Skeletal muscle satellite cell (primary cell): ENCODE results near the gene ANKS1A.
A peak's percentile ranks its signal among the peaks of the same experiment; 100 is the strongest.

Experiments used
- H3K27me3 ChIP-seq: 2 replicates; pipeline ENCODE4 v1.7.0; 2013; ENCODE audit warnings: low read length; ENCODE audit not compliant: control insufficient read depth, insufficient read depth
- H3K36me3 ChIP-seq: 2 replicates; pipeline ENCODE4 v1.7.0; 2013; ENCODE audit warnings: mild to moderate bottlenecking, control low read depth, low read length; ENCODE audit not compliant: insufficient read depth
- H3K4me1 ChIP-seq: 2 replicates; pipeline ENCODE4 v1.7.0; 2013; ENCODE audit warnings: low read length; ENCODE audit not compliant: control insufficient read depth, insufficient read depth
- H3K4me2 ChIP-seq: 2 replicates; pipeline ENCODE4 v1.7.0; 2013; ENCODE audit warnings: mild to moderate bottlenecking, low read length
- H3K4me3 ChIP-seq: 2 replicates; pipeline ENCODE4 v1.7.0; 2013; ENCODE audit warnings: low read length
- H3K9ac ChIP-seq: 2 replicates; pipeline ENCODE4 v1.7.0; 2013; ENCODE audit warnings: mild to moderate bottlenecking, low read depth, low read length, moderate library complexity
- H3K9me3 ChIP-seq: replicated peaks from 2 replicates; pipeline ENCODE4 v1.7.0; 2013; ENCODE audit warnings: mild to moderate bottlenecking, control low read depth, low read length

The ANKS1A gene

GRCh38 chr6:34906826-34907225 lies 17.8 kb downstream of the ANKS1A start:
- Histone ChIP-seq H3K9me3 (no peaks in the 10 kb centered on the region), H3K4me2 (no peak overlapping the region), H3K4me1 (no peaks in the 10 kb centered on the region), H3K9ac (no peak overlapping the region), H3K27me3 (no peaks in the 10 kb centered on the region), H3K36me3 (no peaks in the 10 kb centered on the region), H3K4me3 (no peak overlapping the region)

DNA sequence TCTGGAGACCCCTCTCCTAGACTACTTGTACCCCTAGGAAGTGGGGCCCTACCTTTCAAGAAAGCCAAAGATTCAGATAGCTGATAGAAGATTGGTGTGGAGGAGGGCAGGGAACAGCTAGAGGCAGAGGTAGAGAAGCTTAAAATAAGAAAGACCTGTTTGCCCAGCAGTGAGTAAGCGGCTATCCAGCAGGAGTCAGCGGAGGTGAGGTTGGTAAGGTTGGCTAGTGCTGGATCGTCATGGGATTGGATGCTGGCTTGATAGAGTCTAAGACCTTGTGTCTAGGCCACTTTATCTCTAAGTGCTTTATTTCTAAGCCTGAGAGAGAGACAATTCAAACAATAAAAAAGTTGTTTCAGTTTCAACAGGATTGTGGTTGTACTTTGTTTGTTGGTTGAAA lies 19.1 kb downstream of the ANKS1A start:
- Histone ChIP-seq H3K9ac (no peak overlapping the region), H3K27me3 (no peaks in the 10 kb centered on the region), H3K4me3 (no peak overlapping the region), H3K4me1 (peaks cover 12% of the 10 kb centered on the region), H3K4me2 (no peak overlapping the region), H3K36me3 (no peaks in the 10 kb centered on the region), H3K9me3 (no peaks in the 10 kb centered on the region)

GRCh38 chr6:34909320-34909883 lies 20.3 kb downstream of the ANKS1A start:
- H3K4me3 ChIP-seq, result no peak overlapping the region
- no peak overlapping the region for H3K9ac ChIP-seq
- H3K4me2 ChIP-seq, result no peak overlapping the region
- H3K9me3 ChIP-seq, result no peaks in the 10 kb centered on the region
- no peaks in the 10 kb centered on the region for H3K27me3 ChIP-seq
- H3K4me1 ChIP-seq, result peaks cover 17% of the 10 kb centered on the region
- H3K36me3 ChIP-seq, result no peaks in the 10 kb centered on the region

DNA sequence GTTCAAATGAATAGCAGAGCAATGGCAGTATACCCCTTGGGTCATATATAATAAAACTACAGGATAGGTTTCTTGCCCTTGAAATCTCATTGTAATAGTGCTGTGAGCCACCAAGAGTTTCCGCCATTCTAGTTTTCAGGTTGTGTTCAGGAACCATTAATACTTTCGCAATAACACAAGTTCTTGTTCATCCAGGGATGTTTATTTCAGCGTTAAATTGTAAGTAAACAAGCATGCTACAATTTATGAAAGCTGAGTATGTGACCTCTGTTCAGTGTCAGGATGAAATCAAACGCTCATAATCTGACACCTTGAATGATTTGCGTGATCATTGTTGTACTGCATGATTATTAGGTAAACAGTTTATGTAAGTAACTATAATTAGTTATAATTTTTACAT lies 22.8 kb downstream of the ANKS1A start:
- no peak overlapping the region for H3K4me2 ChIP-seq
- H3K4me3 ChIP-seq, result no peak overlapping the region
- H3K9me3 ChIP-seq, result no peaks in the 10 kb centered on the region
- no peak overlapping the region for H3K9ac ChIP-seq
- no peaks in the 10 kb centered on the region for H3K27me3 ChIP-seq
- peaks cover 28% of the 10 kb centered on the region for H3K4me1 ChIP-seq
- H3K36me3 ChIP-seq, result no peaks in the 10 kb centered on the region

DNA sequence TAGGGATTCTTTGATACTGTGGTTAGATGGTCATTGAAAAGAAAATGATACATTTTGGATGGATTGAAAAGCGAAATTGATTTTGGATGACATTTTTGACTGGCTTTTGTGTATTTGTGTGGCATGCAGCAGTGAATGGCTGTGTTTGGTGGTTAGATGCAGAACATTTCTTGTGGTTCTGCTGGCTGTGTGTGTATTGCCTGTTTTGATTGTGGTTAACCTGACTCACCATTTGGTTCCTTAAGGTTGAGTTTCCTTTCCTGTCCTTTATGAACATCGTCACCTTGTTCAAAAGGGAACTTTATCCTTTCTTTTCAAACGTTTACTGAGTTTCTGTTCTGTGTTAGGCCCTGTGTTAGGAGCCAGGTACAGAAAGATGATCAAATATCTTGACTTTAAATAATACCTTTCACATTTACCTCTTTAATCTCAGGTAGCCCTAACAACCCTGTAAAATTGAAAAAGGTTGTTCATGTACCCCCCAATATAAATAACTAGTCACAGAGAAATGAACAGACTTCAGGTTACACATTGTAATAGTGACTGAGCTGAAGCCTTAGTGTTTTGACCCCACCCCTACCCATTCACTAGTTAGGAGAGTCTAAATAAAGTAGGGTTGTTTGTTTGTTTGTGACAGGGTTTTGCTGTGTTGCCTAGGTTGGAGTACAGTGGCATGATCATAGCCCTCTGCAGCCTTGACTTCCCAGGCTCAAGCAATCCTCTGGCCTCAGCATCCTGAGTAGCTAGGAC lies 23.8 kb downstream of the ANKS1A start:
- no peak overlapping the region for H3K4me3 ChIP-seq
- H3K36me3 ChIP-seq, result no peaks in the 10 kb centered on the region
- H3K27me3 ChIP-seq, result no peaks in the 10 kb centered on the region
- peak overlapping the region; percentile 1 for H3K9ac ChIP-seq
- peak overlapping the region; percentile 43 for H3K4me2 ChIP-seq
- H3K4me1 ChIP-seq, result peaks cover 28% of the 10 kb centered on the region
- no peaks in the 10 kb centered on the region for H3K9me3 ChIP-seq

DNA sequence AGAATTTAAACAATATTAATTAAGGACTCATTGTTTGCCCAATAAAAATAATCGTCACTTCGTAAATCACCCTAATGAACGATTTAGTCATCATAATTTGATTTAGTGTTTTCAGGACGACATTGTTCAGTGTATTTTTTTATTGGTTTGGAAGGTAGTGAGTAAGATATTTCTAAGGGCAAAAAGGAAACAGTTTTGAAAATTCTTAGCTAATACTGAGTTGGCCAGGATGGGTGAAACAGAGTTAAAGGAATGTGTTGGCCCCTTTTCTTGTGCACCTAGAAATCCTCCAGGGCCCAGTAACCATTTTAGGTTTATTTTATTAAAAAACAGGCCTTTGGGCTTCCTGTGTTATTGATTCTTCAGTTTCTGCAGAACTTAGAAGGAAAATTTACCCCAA lies 25.3 kb downstream of the ANKS1A start:
- Histone ChIP-seq H3K36me3 (no peaks in the 10 kb centered on the region), H3K4me3 (no peak overlapping the region), H3K9ac (peak overlapping the region; percentile 9), H3K9me3 (no peaks in the 10 kb centered on the region), H3K27me3 (no peaks in the 10 kb centered on the region), H3K4me1 (peaks cover 31% of the 10 kb centered on the region), H3K4me2 (peak overlapping the region; percentile 43)

DNA sequence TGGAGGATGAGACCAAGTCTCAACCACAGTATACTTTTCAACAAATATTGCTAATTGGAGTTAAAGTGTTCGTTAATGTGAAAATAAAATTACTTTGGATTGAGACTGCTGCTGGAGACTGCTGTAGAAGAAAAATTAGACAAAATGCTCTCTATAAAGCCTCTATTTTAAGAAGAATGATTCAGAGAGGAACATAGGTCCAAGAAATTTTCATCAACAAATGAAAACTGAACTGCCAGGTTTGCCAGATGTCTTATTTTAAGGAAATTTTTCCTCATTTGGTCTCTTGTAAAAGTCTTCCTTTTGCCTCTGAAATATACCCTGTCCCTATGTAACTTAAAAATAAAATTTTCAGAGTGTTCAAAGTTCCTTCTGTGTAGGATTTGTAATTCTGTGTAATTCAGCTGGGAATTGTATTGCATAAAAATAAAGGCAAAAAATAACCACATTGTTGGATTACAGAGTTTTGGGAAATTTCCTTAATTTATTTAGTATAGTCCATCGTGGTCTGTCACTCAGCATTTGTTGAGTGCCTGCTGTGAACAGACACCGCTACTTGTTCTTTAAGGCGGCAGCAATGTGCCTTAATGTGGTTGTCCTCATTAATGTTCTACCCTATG lies 27.4 kb downstream of the ANKS1A start:
- no peak overlapping the region for H3K9ac ChIP-seq
- H3K4me2 ChIP-seq, result no peak overlapping the region
- H3K27me3 ChIP-seq, result no peaks in the 10 kb centered on the region
- H3K4me3 ChIP-seq, result no peak overlapping the region
- peaks cover 37% of the 10 kb centered on the region for H3K4me1 ChIP-seq
- H3K9me3 ChIP-seq, result no peaks in the 10 kb centered on the region
- no peaks in the 10 kb centered on the region for H3K36me3 ChIP-seq

GRCh38 chr6:34917626-34918285 lies 28.7 kb downstream of the ANKS1A start:
- peaks cover 35% of the 10 kb centered on the region for H3K4me1 ChIP-seq
- no peaks in the 10 kb centered on the region for H3K36me3 ChIP-seq
- H3K9ac ChIP-seq, result no peak overlapping the region
- no peak overlapping the region for H3K4me3 ChIP-seq
- no peak overlapping the region for H3K4me2 ChIP-seq
- H3K27me3 ChIP-seq, result no peaks in the 10 kb centered on the region
- H3K9me3 ChIP-seq, result no peaks in the 10 kb centered on the region

GRCh38 chr6:34919651-34920050 lies 30.6 kb downstream of the ANKS1A start:
- Histone ChIP-seq H3K27me3 (no peaks in the 10 kb centered on the region), H3K9ac (no peak overlapping the region), H3K4me2 (no peak overlapping the region), H3K4me3 (no peak overlapping the region), H3K9me3 (no peaks in the 10 kb centered on the region), H3K4me1 (peaks cover 24% of the 10 kb centered on the region), H3K36me3 (no peaks in the 10 kb centered on the region)

GRCh38 chr6:34920097-34920496 lies 31.0 kb downstream of the ANKS1A start:
- Histone ChIP-seq H3K9ac (no peak overlapping the region), H3K4me3 (no peak overlapping the region), H3K4me2 (no peak overlapping the region), H3K27me3 (no peaks in the 10 kb centered on the region), H3K9me3 (no peaks in the 10 kb centered on the region), H3K4me1 (peaks cover 19% of the 10 kb centered on the region), H3K36me3 (no peaks in the 10 kb centered on the region)

- no peaks in the 10 kb centered on the region for H3K36me3 ChIP-seq
- peaks cover 24% of the 10 kb centered on the region for H3K4me1 ChIP-seq
- H3K27me3 ChIP-seq, result no peaks in the 10 kb centered on the region
Measured at GRCh38 chr6:34922177-34922663, 33.2 kb downstream of the ANKS1A start.

More at GRCh38 chr6:34922177-34922663, 33.2 kb downstream of the ANKS1A start:
- H3K9me3 ChIP-seq, result no peaks in the 10 kb centered on the region
- no peak overlapping the region for H3K4me2 ChIP-seq
- H3K4me3 ChIP-seq, result no peak overlapping the region
- no peak overlapping the region for H3K9ac ChIP-seq
